HG02623 (cell line): ENCODE results near the gene UST.
"Not testable (repeated sequence)": the region's sequence is repeated elsewhere in the genome, so short reads cannot be mapped to it uniquely, and the experiment has no call there.

Experiments
- ATAC-seq: cut with Tn5 transposase; IDR thresholded peaks from one replicate; pipeline ENCODE4 v1.9.1; 2021; ENCODE audit warnings: moderate library complexity; ENCODE audit not compliant: unreplicated experiment

Gene UST

GRCh38 chr6:148735989-148736388 lies 10.8 kb upstream of the UST start:
- ATAC-seq: no peak

GRCh38 chr6:148736774-148737412 lies 9.9 kb upstream of the UST start:
- ATAC-seq: no peak

- ATAC-seq: no peak
Observed at GRCh38 chr6:148737806-148738205, 9.0 kb upstream of the UST start.

- ATAC-seq: no peak
Observed at GRCh38 chr6:148738946-148739821, 7.6 kb upstream of the UST start.

GRCh38 chr6:148739822-148740128 lies 7.1 kb upstream of the UST start:
- ATAC-seq: no peak

- ATAC-seq: no peak
Observed at GRCh38 chr6:148743476-148743875, 3.4 kb upstream of the UST start.

- ATAC-seq: no peak
Observed at GRCh38 chr6:148745926-148746325, 904 bp upstream of the UST start.

GRCh38 chr6:148747145-148747470 lies 278 bp downstream of the UST start:
- ATAC-seq: peak; percentile 25

- ATAC-seq: peak; percentile 24
Observed at GRCh38 chr6:148747471-148748165, 788 bp downstream of the UST start.

- ATAC-seq: no peak
Observed at GRCh38 chr6:148749674-148750073, 2.8 kb downstream of the UST start.

- ATAC-seq: no peak
Observed at GRCh38 chr6:148750838-148751792, 4.3 kb downstream of the UST start.

- no peak for ATAC-seq
Observed at GRCh38 chr6:148751793-148752170, 5.0 kb downstream of the UST start.

GRCh38 chr6:148755379-148755778 lies 8.5 kb downstream of the UST start:
- not testable (repeated sequence) for ATAC-seq

- no peak for ATAC-seq
Observed at GRCh38 chr6:148757944-148758480, 11.2 kb downstream of the UST start.

- peak; percentile 76 for ATAC-seq
Observed at GRCh38 chr6:148758492-148758891, 11.7 kb downstream of the UST start.

- ATAC-seq: no peak
Observed at GRCh38 chr6:148760258-148760534, 13.4 kb downstream of the UST start.

- peak; percentile 31 for ATAC-seq
Observed at GRCh38 chr6:148760568-148761526, 14.0 kb downstream of the UST start.

GRCh38 chr6:148761527-148762011 lies 14.7 kb downstream of the UST start:
- ATAC-seq: no peak

GRCh38 chr6:148762231-148762630 lies 15.4 kb downstream of the UST start:
- ATAC-seq: no peak
